GM19240 (cell line): ENCODE results near the gene ATP8B1.

Source experiments
- DNase-seq: peaks from one replicate; pipeline ENCODE4 v3.0.0; 2011; ENCODE audit warnings: low spot score; ENCODE audit not compliant: insufficient read length

The ATP8B1 gene

GRCh38 chr18:57794951-57795728, 8.0 kb downstream of the ATP8B1 start:
- no peak for DNase-seq

DNA sequence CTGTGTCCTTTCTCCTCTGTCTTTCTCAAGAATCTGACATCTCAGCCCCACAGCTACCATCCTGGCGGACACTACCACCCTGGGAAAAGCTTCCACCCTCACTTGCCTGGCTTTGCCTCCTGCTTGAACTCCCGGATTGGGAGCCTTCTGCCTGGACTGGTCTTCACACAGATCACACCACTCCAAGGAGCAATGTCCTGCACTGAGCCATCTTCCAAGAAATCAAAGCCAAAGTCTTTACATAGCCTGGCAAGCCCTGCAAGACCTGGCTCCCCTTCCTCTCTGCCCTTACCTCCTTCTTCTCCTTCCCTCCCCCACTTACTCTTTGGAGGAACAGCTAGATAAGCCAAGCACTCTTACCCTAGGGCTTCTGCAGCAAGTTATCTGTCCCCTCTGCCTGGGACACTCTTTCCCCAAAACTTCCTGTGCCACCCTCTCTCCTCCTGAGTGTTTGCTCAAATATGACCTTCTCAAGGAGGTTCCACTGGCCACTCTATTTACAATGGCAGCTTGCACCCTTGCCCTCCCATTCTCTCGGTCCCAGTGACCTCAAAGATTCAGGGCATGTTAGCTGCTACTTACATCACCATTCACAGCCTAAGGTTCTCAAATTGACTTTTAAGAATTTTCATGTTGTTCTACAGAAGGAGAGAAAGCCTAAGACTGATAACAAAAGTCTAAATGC, 9.7 kb downstream of the ATP8B1 start:
- no peak for DNase-seq

DNA sequence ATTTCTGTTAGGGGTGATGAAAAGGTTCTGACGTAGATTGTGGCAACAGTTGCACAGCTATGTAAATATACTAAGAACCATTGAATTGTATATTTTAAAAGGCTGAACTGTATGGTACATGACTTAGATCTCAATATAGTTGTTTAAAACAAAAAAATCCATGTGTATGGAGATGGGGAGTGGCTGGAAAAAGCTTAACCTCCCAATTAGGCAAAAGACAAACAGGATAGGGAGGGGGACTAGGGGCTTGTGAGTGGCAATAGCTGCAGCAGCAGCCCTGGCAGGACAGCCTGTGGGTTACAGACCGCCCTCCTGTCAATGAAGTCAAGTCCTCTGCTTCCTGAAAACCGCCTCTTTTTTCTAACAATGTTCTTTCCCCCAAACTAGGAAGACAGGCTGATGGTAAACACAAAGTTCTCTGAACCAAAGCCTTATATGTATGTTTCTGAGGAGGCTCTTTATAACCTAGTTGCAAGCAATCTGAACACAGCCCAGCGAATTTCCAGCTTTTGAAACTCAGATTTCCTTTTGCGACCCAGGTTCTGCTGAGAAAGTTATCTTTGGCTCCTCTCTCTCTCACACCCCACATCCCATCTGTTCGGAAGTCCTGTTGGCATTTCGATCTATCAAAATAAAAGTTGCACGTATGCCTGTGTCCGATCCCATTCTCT, 10.3 kb downstream of the ATP8B1 start:
- DNase-seq = no peak

DNA sequence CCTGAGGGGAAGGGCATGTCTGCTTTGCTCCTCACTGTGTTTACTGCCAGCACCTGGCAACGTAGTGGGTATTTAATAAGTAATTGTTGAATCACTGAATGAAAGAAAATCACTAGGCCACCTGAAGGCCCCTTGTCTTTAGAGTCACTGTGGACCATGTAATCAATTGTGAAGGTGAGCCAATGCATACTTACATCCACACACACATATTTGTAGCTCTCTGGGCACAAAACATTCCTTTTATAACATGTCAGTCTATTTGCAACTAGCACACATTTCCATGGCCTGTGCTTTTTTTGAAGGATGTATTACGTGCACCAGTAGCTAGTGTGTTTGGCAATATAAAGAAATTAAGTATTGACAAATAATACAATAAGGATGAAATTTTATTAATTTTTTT, 11.2 kb downstream of the ATP8B1 start:
- no peak for DNase-seq

DNA sequence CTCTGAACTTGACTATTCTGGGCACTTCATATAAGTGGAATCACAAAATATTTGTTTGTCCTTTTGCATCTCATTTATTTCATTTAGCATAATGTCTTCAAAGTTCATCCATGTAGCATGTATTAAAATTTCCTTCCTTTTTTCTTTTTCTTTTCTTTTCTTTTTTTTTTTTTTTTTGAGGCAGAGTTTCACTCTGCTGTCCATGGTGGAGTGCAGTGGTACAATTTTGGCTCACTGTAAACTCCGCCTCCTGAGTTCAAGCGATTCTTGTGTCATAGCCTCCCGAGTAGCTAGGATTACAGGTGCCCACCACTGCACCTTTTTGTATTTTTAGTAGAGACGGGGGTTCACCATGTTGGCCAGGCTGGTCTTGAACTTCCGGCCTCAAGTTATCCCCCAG, 11.9 kb downstream of the ATP8B1 start:
- no peak for DNase-seq

DNA sequence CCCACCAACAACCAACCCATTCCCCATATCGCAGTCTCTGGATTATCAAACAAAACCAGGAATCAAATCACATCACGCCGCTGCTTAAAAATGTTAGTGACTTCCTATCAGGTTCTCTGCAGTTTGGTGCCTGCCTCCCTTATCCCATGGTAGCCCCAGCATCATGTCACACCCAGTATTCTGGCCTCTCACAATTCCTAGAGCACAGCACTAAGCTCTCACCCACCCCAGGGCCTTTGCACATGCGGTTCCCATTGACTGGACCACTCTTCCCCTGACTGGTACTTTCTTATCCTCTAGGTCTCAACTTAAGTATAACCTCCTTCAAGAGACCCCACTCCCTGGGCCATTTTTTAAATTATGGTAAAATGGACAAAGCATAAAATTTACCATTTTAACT, 12.8 kb downstream of the ATP8B1 start:
- no peak for DNase-seq

- DNase-seq = no peak
These were observed 13.4 kb downstream of the ATP8B1 start for GRCh38 chr18:57789759-57790158.

GRCh38 chr18:57789090-57789489, 14.0 kb downstream of the ATP8B1 start:
- no peak for DNase-seq

DNA sequence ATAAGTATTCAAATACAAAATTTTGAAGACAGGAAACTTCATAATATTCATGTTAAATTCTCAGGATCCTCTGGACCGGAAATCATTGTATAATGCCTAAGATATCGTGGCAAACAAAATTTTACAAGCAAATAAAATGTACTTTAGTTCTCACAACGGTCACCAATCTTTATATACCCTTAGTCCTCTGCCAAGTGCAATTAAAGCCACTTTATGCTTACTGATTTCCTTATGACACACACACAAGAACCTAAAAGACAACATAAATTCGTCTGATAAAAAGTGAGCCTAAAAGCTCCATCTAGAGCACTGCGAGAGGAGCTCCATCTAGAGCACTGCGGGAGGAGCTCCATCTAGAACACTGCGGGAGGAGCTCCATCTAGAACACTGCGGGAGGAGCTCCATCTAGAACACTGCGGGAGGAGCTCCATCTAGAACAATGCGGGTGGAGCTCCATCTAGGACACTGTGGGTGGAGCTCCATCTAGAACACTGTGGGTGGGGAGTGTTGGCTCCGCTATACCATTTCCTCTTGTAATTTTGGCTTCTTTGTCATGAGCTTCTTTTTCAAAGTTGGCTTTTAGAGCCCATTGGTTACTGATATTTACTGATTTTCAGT, 15.9 kb downstream of the ATP8B1 start:
- no peak for DNase-seq

GRCh38 chr18:57785751-57786437, 17.2 kb downstream of the ATP8B1 start:
- DNase-seq = no peak

- DNase-seq = no peak
These were observed 18.4 kb downstream of the ATP8B1 start for GRCh38 chr18:57784801-57785114.

- DNase-seq = no peak
These were observed 18.9 kb downstream of the ATP8B1 start for GRCh38 chr18:57784034-57784800.

DNA sequence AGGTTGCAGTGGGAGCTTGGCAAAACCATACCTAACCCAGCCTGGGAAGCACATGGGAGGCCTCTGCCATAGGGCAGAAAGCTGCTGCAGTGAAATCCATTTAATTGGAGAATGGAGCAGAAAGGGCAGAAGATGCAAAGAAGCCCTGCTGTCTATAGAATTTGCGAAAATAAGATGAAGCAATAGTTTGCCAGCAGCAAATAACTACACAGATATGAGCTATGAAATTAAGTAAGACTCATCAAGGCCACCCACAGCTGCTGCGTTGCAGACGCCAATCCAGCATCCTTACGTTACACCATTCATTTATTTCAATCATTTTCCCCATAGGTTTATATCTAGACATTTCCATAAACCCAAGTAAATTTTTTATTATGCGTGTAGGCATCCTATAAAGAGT, 21.1 kb downstream of the ATP8B1 start:
- DNase-seq = no peak

GRCh38 chr18:57780706-57781347, 22.3 kb downstream of the ATP8B1 start:
- no peak for DNase-seq

DNA sequence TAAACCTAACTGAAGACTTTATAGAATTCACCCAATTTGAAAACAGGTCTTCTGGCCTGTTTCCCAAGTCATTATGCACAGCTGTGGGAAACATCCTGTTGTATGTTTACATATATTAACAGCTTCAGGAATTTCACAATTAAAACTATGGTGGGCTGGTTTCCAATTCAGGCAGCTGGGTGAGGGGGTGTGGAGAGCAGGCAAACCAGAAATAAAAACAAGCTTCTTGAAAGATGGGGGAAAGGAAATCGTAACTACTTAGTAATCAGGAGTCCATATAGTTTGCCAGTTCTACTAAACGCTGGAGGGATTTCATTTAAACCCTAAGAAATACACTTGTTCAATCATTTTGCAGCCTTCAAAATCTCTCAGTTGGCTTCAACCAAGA, 22.8 kb downstream of the ATP8B1 start:
- no peak for DNase-seq

- no peak for DNase-seq
These were observed 26.3 kb downstream of the ATP8B1 start for GRCh38 chr18:57776767-57777166.

DNA sequence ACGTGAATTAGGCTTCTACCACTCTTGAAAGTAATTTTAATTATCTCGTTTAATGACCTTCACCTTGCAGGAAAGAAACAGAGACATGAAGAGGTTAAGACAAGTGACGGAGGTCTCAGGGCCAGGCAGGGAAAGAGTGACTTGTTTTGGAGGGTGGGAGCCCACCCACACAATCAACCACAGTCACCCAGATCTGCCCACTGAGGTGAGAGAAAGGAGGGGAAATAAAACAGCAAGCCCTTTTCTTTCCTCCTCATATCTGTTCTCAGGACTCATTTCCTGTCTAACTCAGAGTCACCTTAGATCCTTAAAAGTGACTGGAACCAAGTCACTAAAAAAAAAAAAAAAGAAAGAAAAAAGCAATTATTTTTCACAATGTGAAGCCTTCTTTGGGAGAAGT, 26.8 kb downstream of the ATP8B1 start:
- DNase-seq = no peak

GRCh38 chr18:57775937-57776336, 27.2 kb downstream of the ATP8B1 start:
- no peak for DNase-seq

GRCh38 chr18:57772387-57772799, 30.7 kb downstream of the ATP8B1 start:
- no peak for DNase-seq

GRCh38 chr18:57771626-57772025, 31.5 kb downstream of the ATP8B1 start:
- DNase-seq = no peak
